Liver (tissue), 9 donors: ENCODE results near the gene USP48. TPM values are rescaled to one million over a fixed set of nuclear protein-coding genes. Genes with fewer than 3 reads are reported as not detected.

ENCODE experiments used
- DNase-seq: peaks from one replicate; pipeline ENCODE4 v3.0.0-alpha.2; 2017; ENCODE audit warnings: low spot score
- H3K27ac ChIP-seq, 2 donors: one replicate each; pipeline ENCODE4 v1.7.0; 2013; ENCODE audit warnings: inconsistent platforms in 2 of 2, low read length in 2 of 2, control low read depth in 1 of 2, low read depth in 1 of 2, mild to moderate bottlenecking in 1 of 2
- H3K27me3 ChIP-seq, 4 donors: one replicate each; pipeline versions ENCODE4 v1.6.1 to v1.7.0; 2013; ENCODE audit warnings: low read length in 3 of 4, inconsistent platforms in 1 of 4, mild to moderate bottlenecking in 1 of 4, moderate library complexity in 1 of 4; ENCODE audit not compliant: control insufficient read depth in 4 of 4, insufficient read depth in 4 of 4
- H3K36me3 ChIP-seq, 4 donors: one replicate each; pipeline versions ENCODE4 v1.6.1 to v1.7.0; 2013; ENCODE audit warnings: low read length in 3 of 4, mild to moderate bottlenecking in 3 of 4, low read depth in 1 of 4, moderate library complexity in 1 of 4; ENCODE audit not compliant: control insufficient read depth in 4 of 4, insufficient read depth in 3 of 4
- H3K4me1 ChIP-seq, 4 donors: one replicate each; pipeline versions ENCODE4 v1.6.1 to v1.7.0; 2013; ENCODE audit warnings: low read length in 3 of 4, mild to moderate bottlenecking in 3 of 4, moderate library complexity in 1 of 4; ENCODE audit not compliant: control insufficient read depth in 4 of 4, insufficient read depth in 4 of 4
- H3K4me3 ChIP-seq, 3 donors: one replicate each; pipeline versions ENCODE4 v1.6.1 to v1.7.0; 2013; ENCODE audit warnings: low read length in 3 of 3, control low read depth in 1 of 3, low read depth in 1 of 3, mild to moderate bottlenecking in 1 of 3
- H3K9ac ChIP-seq, 2 donors: one replicate each; pipeline ENCODE4 v1.7.0; 2013; ENCODE audit warnings: low read length in 2 of 2, mild to moderate bottlenecking in 2 of 2, moderate library complexity in 2 of 2, control low read depth in 1 of 2, low read depth in 1 of 2
- H3K9me3 ChIP-seq, 4 donors: one replicate each; pipeline versions ENCODE4 v1.6.1 to v1.7.0; 2013; ENCODE audit warnings: low read length in 3 of 4; ENCODE audit not compliant: control insufficient read depth in 4 of 4
- ATF3 ChIP-seq: IDR thresholded peaks from 2 replicates; pipeline ENCODE4 v1.6.1; 2016; ENCODE audit warnings: antibody characterized with exemption
- EGR1 ChIP-seq, 2 donors: IDR thresholded peaks; 2 replicates each; pipeline ENCODE4 v1.6.1; 2016 to 2018; ENCODE audit warnings: antibody characterized with exemption in 2 of 2, low read depth in 2 of 2
- FOXA1 ChIP-seq: IDR thresholded peaks from 2 replicates; pipeline ENCODE4 v1.6.1; 2016; ENCODE audit warnings: antibody characterized with exemption
- FOXA2 ChIP-seq: IDR thresholded peaks from 2 replicates; pipeline ENCODE4 v1.6.1; 2016; ENCODE audit warnings: antibody characterized with exemption
- GABPA ChIP-seq, 2 donors: IDR thresholded peaks in 1 of 2; conservative IDR thresholded peaks in 1 of 2; 2 replicates each; pipeline ENCODE4 v1.6.1; 2016; ENCODE audit warnings: antibody characterized with exemption in 2 of 2, mild to moderate bottlenecking in 1 of 2, moderate library complexity in 1 of 2
- HNF4A ChIP-seq, 2 donors: conservative IDR thresholded peaks; 2 replicates each; pipeline ENCODE4 v1.6.1; 2016; ENCODE audit warnings: antibody characterized with exemption in 2 of 2, mild to moderate bottlenecking in 2 of 2
- HNF4G ChIP-seq: IDR thresholded peaks from 2 replicates; pipeline ENCODE4 v1.6.1; 2016; ENCODE audit warnings: antibody characterized with exemption
- JUND ChIP-seq, 2 donors: IDR thresholded peaks; 2 replicates each; pipeline ENCODE4 v1.6.1; 2016; ENCODE audit warnings: antibody characterized with exemption in 2 of 2
- NR2F2 ChIP-seq: IDR thresholded peaks from 2 replicates; pipeline ENCODE4 v1.6.1; 2016; ENCODE audit warnings: antibody characterized with exemption
- RAD21 ChIP-seq, 2 donors: IDR thresholded peaks; 2 replicates each; pipeline ENCODE4 v1.6.1; 2016; ENCODE audit warnings: antibody characterized with exemption in 2 of 2, mild to moderate bottlenecking in 2 of 2
- RXRA ChIP-seq, 2 donors: IDR thresholded peaks; 2 replicates each; pipeline ENCODE4 v1.6.1; 2017 to 2018; ENCODE audit warnings: antibody characterized with exemption in 2 of 2, mild to moderate bottlenecking in 1 of 2
- SP1 ChIP-seq: IDR thresholded peaks from 2 replicates; pipeline ENCODE4 v1.6.1; 2018; ENCODE audit warnings: antibody characterized with exemption, mild to moderate bottlenecking
- TAF1 ChIP-seq: conservative IDR thresholded peaks from 2 replicates; pipeline ENCODE4 v1.6.1; 2016; ENCODE audit warnings: antibody characterized with exemption, mild to moderate bottlenecking
- YY1 ChIP-seq: IDR thresholded peaks from 2 replicates; pipeline ENCODE4 v1.6.1; 2016; ENCODE audit warnings: antibody characterized with exemption, mild to moderate bottlenecking
- WGBS: extraction: QIAGEN DNeasy Blood & Tissue Kit; methylation state at CpG from one replicate; pipeline ENCODE4 v1.1.7; 2013; 5-methylcytosine and 5-hydroxymethylcytosine counted together
- polyA plus RNA-seq, 2 donors: library from polyadenylated mRNA; stranded (reverse) in 1 of 2; unstranded in 1 of 2; fragments of 200-250 nt in 1 of 2; fragments of >200 nt in 1 of 2; fragmentation: Nextera tagmentation in 1 of 2; extraction: Ambion mirVana in 1 of 2; gene quantifications; one replicate each; pipeline versions ENCODE4 v1.2.1 to v1.2.3, GENCODE V29; 2013 to 2015
- total RNA-seq, 2 donors: library from RNA; depleted of rRNA; stranded (reverse); fragments of >200 nt; gene quantifications; one replicate each; pipeline ENCODE4 v1.2.3, GENCODE V29; 2014
- TF ChIP-seq, protein P1 (sequence below): fragments of 150-350 bp; IDR thresholded peaks from 2 replicates; pipeline ENCODE4 v1.5.1; 2017; ENCODE audit warnings: improper control_type of control experiment, low read depth, low read length; ENCODE audit not compliant: missing input control
- TF ChIP-seq, protein P2 (sequence below): IDR thresholded peaks from 2 replicates; pipeline ENCODE4 v1.6.1; 2016; ENCODE audit warnings: antibody characterized with exemption
- TF ChIP-seq, protein P3 (sequence below): IDR thresholded peaks from 2 replicates; pipeline ENCODE4 v1.6.1; 2016; ENCODE audit warnings: antibody characterized with exemption
- TF ChIP-seq, protein P4 (sequence below): IDR thresholded peaks from 2 replicates; pipeline ENCODE4 v1.6.1; 2016; ENCODE audit warnings: antibody characterized with exemption, mild to moderate bottlenecking
- donor health status: healthy.
- donor health status: healthy.
- donor health status: healthy.
- donor health status: healthy.
- donor health status: healthy.

USP48 gene
- total and polyA plus RNA-seq, 4 donors = 7.8 to 34.9 (median 23.1) TPM

DNA sequence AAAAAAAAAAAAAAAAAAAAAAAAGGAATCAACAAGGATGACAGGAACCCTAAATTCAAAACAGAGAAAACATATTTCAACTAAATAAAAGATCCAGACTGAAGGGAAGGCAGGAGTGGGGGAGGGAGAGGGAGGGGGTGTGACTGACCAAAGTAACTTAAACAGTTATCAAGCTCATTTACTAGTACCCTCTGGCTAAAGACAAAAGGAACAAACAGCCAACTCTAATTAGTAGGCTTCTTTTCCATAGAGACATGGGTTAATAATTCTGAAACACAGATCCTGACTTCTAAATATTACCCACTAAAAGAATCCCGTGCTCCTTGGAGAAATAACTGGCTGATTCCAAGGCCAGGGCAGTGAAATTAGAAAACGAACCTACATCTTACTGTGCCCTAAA, 23.8 kb downstream of the USP48 start:
- no peak overlapping the region for H3K9ac ChIP-seq
- no peak for DNase-seq
- TF ChIP-seq HNF4A (conservative IDR thresholded peaks at IDR 0.05) (no peak), TAF1 (no peak), NR2F2 (no peak), FOXA1 (no peak), SP1 (no peak), RAD21 (IDR thresholded peaks at IDR 0.05) (no peak), YY1 (no peak), ATF3 (no peak), HNF4G (no peak), EGR1 (IDR thresholded peaks at IDR 0.05; ENCODE audit: low read depth in 2 of 2) (no peak), RXRA (IDR thresholded peaks at IDR 0.05) (no peak), FOXA2 (no peak), JUND (IDR thresholded peaks at IDR 0.05) (no peak), GABPA (IDR thresholded peaks at IDR 0.05 in 1 of 2, conservative IDR thresholded peaks at IDR 0.05 in 1 of 2) (no peak)
- TF ChIP-seq, protein P1, sequence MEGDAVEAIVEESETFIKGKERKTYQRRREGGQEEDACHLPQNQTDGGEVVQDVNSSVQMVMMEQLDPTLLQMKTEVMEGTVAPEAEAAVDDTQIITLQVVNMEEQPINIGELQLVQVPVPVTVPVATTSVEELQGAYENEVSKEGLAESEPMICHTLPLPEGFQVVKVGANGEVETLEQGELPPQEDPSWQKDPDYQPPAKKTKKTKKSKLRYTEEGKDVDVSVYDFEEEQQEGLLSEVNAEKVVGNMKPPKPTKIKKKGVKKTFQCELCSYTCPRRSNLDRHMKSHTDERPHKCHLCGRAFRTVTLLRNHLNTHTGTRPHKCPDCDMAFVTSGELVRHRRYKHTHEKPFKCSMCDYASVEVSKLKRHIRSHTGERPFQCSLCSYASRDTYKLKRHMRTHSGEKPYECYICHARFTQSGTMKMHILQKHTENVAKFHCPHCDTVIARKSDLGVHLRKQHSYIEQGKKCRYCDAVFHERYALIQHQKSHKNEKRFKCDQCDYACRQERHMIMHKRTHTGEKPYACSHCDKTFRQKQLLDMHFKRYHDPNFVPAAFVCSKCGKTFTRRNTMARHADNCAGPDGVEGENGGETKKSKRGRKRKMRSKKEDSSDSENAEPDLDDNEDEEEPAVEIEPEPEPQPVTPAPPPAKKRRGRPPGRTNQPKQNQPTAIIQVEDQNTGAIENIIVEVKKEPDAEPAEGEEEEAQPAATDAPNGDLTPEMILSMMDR = no peak
- TF ChIP-seq, protein P2, sequence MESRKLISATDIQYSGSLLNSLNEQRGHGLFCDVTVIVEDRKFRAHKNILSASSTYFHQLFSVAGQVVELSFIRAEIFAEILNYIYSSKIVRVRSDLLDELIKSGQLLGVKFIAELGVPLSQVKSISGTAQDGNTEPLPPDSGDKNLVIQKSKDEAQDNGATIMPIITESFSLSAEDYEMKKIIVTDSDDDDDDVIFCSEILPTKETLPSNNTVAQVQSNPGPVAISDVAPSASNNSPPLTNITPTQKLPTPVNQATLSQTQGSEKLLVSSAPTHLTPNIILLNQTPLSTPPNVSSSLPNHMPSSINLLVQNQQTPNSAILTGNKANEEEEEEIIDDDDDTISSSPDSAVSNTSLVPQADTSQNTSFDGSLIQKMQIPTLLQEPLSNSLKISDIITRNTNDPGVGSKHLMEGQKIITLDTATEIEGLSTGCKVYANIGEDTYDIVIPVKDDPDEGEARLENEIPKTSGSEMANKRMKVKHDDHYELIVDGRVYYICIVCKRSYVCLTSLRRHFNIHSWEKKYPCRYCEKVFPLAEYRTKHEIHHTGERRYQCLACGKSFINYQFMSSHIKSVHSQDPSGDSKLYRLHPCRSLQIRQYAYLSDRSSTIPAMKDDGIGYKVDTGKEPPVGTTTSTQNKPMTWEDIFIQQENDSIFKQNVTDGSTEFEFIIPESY = no peak
- TF ChIP-seq, protein P3, sequence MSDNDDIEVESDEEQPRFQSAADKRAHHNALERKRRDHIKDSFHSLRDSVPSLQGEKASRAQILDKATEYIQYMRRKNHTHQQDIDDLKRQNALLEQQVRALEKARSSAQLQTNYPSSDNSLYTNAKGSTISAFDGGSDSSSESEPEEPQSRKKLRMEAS = no peak
- TF ChIP-seq, protein P4, sequence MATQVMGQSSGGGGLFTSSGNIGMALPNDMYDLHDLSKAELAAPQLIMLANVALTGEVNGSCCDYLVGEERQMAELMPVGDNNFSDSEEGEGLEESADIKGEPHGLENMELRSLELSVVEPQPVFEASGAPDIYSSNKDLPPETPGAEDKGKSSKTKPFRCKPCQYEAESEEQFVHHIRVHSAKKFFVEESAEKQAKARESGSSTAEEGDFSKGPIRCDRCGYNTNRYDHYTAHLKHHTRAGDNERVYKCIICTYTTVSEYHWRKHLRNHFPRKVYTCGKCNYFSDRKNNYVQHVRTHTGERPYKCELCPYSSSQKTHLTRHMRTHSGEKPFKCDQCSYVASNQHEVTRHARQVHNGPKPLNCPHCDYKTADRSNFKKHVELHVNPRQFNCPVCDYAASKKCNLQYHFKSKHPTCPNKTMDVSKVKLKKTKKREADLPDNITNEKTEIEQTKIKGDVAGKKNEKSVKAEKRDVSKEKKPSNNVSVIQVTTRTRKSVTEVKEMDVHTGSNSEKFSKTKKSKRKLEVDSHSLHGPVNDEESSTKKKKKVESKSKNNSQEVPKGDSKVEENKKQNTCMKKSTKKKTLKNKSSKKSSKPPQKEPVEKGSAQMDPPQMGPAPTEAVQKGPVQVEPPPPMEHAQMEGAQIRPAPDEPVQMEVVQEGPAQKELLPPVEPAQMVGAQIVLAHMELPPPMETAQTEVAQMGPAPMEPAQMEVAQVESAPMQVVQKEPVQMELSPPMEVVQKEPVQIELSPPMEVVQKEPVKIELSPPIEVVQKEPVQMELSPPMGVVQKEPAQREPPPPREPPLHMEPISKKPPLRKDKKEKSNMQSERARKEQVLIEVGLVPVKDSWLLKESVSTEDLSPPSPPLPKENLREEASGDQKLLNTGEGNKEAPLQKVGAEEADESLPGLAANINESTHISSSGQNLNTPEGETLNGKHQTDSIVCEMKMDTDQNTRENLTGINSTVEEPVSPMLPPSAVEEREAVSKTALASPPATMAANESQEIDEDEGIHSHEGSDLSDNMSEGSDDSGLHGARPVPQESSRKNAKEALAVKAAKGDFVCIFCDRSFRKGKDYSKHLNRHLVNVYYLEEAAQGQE = no peak
- WGBS = 86% methylated on average over 2 of the region's 2 CpGs
- H3K36me3 ChIP-seq = peaks cover 5 to 17% (median 9%) of the 10 kb centered on the region in 4 donors
- H3K4me1 ChIP-seq = peaks cover 0 to under 1% (median 0%) of the 10 kb centered on the region in 4 donors
- H3K4me3 ChIP-seq = no peak overlapping the region
- no peaks in the 10 kb centered on the region for H3K9me3 ChIP-seq
- H3K27ac ChIP-seq = no peak overlapping the region
- H3K27me3 ChIP-seq = no peaks in the 10 kb centered on the region
